H4 (cell line): ENCODE measurements around the gene MEGF6. TPM values are rescaled to one million over a fixed set of nuclear protein-coding genes. Genes with fewer than 3 reads are reported as not detected.
A peak's percentile ranks its signal among the peaks of the same experiment; 100 is the strongest.

Experiments
- DNase-seq: peaks from one replicate; pipeline ENCODE4 v3.0.0-alpha.2; 2015; ENCODE audit warnings: low spot score
- total RNA-seq: library from RNA; depleted of rRNA; stranded (reverse); fragments of >200 nt; shearing (Covaris generic); gene quantifications from 2 replicates; pipeline ENCODE4 v1.2.3, GENCODE V29; 2014

MEGF6 gene
- total RNA-seq, 1 experiment from 2014 or later, result 1.1 TPM

- no peak for DNase-seq
Measured at GRCh38 chr1:3490046-3490745, 121.1 kb downstream of the MEGF6 start.

- DNase-seq, result no peak
Measured at GRCh38 chr1:3488432-3488831, 122.9 kb downstream of the MEGF6 start.

GRCh38 chr1:3485016-3485415 lies 126.3 kb downstream of the MEGF6 start:
- no peak for DNase-seq

GRCh38 chr1:3483801-3484444 lies 127.4 kb downstream of the MEGF6 start:
- no peak for DNase-seq

GRCh38 chr1:3483380-3483779 lies 127.9 kb downstream of the MEGF6 start:
- DNase-seq, result no peak

- DNase-seq, result no peak
Measured at GRCh38 chr1:3482378-3482849, 128.9 kb downstream of the MEGF6 start.

GRCh38 chr1:3481836-3482375 lies 129.4 kb downstream of the MEGF6 start:
- DNase-seq, result no peak

- no peak for DNase-seq
Measured at GRCh38 chr1:3481046-3481445, 130.3 kb downstream of the MEGF6 start.

- no peak for DNase-seq
Measured at GRCh38 chr1:3480369-3480719, 131.0 kb downstream of the MEGF6 start.

- no peak for DNase-seq
Measured at GRCh38 chr1:3479511-3480368, 131.6 kb downstream of the MEGF6 start.

- DNase-seq, result no peak
Measured at GRCh38 chr1:3478187-3478586, 133.1 kb downstream of the MEGF6 start.

- no peak for DNase-seq
Measured at GRCh38 chr1:3477241-3477995, 133.9 kb downstream of the MEGF6 start.

- DNase-seq, result no peak
Measured at GRCh38 chr1:3476666-3477065, 134.6 kb downstream of the MEGF6 start.

- no peak for DNase-seq
Measured at GRCh38 chr1:3475839-3476573, 135.3 kb downstream of the MEGF6 start.

GRCh38 chr1:3474421-3474820 lies 136.9 kb downstream of the MEGF6 start:
- no peak for DNase-seq

- DNase-seq, result no peak
Measured at GRCh38 chr1:3474016-3474415, 137.3 kb downstream of the MEGF6 start.

GRCh38 chr1:3473381-3473844 lies 137.9 kb downstream of the MEGF6 start:
- DNase-seq, result peak; percentile 92

- DNase-seq, result no peak
Measured at GRCh38 chr1:3472906-3473305, 138.4 kb downstream of the MEGF6 start.

GRCh38 chr1:3472088-3472850 lies 139.0 kb downstream of the MEGF6 start:
- DNase-seq, result no peak
